Bone marrow (tissue), 2 donors: ENCODE data around the gene ADGRL1.
"Not testable (repeated sequence)": the region's sequence is repeated elsewhere in the genome, so short reads cannot be mapped to it uniquely, and the experiment has no call there.

Experiments
- DNase-seq, 2 donors: peaks; one replicate each; lab custom pipeline; 2025; lab: John Stamatoyannopoulos, UW

Gene ADGRL1

GRCh38 chr19:14205452-14206287 lies at the start of gene ADGRL1:
Gene ADGRL1 (minus strand): TSS chr19:14206169. CDS start chr19:14183602, 22,567 bp downstream.
- not testable (repeated sequence) for DNase-seq

DNA sequence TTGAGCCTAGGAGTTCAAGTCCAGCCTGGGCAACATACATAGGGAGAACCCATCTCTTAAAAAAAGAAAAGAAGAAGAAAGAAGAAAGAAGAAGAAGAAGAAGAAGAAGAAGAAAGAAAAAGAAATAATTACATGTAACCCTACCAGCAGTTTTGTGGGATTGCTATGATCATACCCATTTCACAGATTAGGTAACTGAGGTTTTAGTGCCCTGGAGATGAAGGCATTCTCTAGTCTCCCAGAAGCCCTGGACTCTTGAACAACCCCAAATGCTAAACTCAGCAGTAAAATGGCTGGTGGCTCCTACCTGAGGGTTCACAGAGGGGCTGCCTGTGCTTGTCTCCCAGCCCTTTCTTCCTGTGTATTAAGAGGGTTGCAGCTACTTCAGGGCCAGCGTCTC lies 49.3 kb upstream of the ADGRL1 start:
- not testable (repeated sequence) for DNase-seq

GRCh38 chr19:14253822-14254599 lies 48.0 kb upstream of the ADGRL1 start:
- DNase-seq, result not testable (repeated sequence)

- DNase-seq, result not testable (repeated sequence)
These were observed 46.2 kb upstream of the ADGRL1 start for GRCh38 chr19:14252136-14252535.

DNA sequence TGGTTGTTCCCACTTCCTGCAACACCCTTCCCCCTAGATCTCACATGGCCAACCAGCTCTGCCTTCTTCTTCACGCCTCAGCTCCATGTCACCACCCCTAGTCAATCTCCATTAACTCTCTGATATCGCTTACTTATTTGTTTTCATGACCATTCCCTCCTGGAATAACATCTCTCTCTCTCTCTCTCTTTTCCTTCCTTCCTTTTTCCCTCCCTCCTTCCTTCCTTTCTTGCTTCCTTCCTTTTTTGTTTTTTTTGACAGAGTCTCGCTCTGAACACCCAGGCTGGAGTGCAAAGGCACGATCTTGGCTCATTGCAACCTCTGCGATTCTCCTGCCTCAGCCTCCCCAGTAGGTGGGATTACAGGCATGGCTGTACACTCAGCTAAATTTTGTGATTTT lies 44.9 kb upstream of the ADGRL1 start:
- DNase-seq, result no peak

DNA sequence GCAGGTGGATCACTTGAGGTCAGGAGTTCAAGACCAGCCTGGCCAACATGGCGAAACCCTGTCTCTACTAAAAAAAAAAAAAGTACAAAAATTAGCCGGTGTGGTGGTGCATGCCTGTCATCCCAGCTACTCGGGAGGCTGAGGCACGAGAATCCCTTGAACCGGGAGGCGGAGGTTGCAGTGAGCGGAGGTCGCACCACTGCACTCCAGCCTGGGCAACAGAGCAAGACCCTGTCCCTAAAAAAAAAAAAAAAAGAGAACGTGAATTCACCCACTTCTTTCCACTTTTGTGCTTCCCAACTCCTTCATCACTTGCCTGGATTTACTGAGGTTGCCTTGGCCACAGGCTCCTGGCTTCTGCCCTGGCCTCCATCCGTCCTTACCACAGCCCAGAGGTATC lies 44.3 kb upstream of the ADGRL1 start:
- DNase-seq, result not testable (repeated sequence)

GRCh38 chr19:14249891-14250290 lies 43.9 kb upstream of the ADGRL1 start:
- DNase-seq, result not testable (repeated sequence)

DNA sequence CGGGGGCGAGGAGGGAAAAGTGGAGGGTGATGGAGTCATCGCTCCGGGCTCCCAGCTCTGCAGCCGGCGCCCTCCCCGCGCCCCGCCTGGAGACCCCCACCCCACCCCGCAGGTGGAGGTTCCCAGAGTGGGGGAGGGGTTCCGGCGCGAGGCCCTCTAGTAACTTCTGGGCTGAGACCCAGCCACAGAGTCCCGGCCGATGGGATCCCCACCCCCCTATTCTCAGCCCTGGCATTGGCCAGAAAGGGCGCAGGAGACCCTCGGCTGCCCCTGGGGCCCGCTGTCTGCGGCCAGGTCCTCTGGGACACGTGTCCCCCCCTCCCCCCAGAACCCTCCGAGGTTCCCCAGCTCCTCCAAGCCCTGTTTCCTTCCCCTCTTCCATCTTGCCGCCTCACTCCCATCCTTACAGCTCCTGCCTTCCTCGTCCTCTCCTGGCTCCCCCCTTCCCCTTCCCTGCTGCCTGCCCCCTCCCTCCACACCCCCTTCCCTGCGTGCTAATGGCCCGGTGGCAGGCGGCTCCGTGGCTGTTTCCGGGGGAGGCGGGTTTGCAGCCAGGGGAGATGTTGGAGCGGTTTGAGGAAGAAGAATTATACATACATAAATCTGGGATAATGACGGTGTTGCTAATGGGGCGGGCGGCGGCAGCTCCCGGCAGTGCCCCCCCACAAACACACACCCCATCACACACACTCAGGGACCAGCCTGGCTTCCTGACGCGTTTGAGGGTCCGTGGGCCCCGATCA lies 43.2 kb upstream of the ADGRL1 start:
- peak in 1 of 2 donors; percentile 48 for DNase-seq

GRCh38 chr19:14248578-14249011 lies 42.6 kb upstream of the ADGRL1 start:
- no peak for DNase-seq

GRCh38 chr19:14247548-14248471 lies 41.8 kb upstream of the ADGRL1 start:
- DNase-seq, result not testable (repeated sequence)

GRCh38 chr19:14247205-14247547 lies 41.2 kb upstream of the ADGRL1 start:
- DNase-seq, result not testable (repeated sequence)

DNA sequence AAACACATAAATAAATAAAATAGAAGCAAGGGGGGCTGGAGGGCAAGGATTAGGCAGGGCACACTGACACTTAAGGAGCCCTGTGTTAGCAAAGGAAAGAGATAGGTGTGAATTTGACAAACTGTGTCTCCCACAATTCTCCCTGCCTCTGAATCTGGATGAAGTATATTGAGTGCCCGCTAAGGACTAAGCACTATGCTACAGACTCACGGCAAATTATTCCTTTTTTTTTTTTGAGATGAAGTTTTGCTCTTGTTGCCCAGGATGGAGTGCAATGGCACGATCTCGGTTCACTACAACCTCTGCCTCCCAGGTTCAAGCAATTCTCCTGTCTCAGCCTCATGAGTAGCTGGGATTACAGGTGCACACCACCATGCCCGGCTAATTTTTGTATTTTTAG lies 38.4 kb upstream of the ADGRL1 start:
- DNase-seq, result not testable (repeated sequence)

- DNase-seq, result not testable (repeated sequence)
These were observed 37.7 kb upstream of the ADGRL1 start for GRCh38 chr19:14243718-14244117.

DNA sequence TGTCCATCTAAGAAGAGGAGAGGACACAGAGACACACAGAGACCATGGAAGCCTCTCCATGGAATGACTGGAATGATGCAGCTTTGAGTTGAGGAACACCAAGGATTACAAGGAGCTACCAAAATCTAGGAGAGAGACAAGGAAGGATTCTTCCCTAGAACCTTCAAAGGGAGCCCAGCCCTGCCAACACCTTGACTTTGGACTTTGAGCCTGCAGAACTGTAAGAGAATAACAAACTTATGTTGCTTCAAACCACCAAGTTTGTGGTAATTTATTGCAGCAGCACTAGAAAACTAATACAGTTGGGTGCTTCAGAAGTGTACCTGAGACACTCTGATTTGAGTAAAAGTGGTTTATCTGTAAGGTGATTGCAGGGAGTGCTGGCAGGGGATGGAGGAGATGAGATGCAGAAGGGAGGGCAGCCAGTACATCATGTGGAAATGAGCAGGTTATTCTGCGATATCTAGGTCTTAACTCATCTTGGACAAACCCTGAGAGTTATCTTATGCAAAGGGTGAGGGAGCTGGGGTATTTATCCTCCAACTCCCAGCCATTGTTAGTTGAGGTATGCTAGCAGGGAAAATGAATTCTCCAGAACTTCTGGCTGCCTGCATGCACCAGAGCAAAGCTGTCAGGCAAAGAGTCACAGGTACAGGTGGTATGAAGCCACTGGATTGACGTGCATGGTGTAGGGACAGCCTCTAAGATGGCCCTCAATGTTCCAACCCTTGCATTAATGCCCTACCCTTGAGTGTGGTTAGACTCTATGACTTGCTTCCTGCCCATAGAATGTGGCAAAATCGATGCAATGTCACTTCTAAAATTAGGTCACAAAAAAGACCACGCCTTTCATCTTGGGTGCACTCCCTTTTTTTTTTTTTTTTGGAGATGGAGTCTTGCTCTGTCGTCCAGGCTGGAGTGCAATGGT lies 31.3 kb upstream of the ADGRL1 start:
- DNase-seq, result no peak

DNA sequence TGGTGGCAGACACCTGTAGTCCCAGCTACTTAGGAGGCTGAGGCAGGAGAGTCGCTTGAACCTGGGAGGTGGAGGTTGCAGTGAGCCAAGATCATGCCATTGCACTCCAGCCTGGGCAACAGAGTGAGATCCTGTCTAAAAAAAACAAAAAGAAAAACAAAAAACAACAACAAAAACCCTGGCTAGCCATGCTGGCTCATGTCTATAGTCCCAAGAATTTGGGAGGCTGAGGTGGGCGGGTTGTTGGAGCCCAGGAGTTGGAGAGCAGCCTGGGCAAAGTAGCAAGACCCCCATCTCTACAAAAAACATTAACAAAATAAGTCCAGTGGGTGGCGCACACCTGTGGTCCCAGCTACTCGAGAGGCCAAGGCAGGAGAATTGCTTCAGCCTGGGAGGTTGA lies 27.0 kb upstream of the ADGRL1 start:
- DNase-seq, result not testable (repeated sequence)

GRCh38 chr19:14228446-14229071 lies 22.6 kb upstream of the ADGRL1 start:
- not testable (repeated sequence) for DNase-seq

DNA sequence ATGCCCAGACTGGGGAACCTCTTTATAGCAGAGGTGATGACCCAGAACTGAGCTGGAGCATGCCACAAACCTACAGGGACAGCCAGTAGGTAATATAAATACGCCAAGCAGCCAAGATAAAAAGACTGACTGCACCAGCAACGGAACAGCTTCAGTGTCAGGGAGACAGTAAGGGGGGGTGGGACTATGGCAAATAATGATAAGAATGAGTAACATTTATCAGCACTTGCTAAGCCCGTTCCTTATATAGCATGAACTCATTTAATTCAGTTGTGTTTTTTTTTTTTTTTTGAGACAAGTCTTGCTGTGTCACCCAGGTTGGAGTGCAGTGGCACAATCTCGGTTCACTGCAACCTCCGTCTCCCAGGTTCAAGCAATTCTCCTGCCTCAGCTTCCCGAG lies 20.5 kb upstream of the ADGRL1 start:
- not testable (repeated sequence) for DNase-seq

GRCh38 chr19:14222886-14223285 lies 16.9 kb upstream of the ADGRL1 start:
- no peak for DNase-seq

DNA sequence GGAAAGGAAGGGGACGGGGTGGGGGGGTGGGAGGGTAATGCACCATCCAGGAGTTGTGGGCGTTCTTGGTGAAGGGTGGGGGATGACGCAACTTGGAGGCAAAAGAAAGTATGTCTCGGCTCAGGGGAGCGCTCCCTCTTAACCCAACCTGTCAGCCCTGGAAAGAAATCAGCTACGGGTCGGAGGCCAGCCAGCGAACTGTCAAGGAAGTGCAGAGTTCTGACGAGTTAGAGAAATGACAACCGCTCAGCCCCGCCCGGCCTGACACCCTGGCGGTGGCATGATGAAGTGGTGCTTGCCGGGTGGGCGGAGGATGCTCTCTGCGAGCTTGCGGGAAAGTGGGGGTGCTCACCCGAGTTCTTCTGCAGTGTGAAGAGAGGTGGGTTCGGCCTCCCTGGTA lies 15.4 kb upstream of the ADGRL1 start:
- DNase-seq, result peak in 1 of 2 donors; percentile 20
